ENCODE data around the gene LRRC8C.

Gene LRRC8C

DNA sequence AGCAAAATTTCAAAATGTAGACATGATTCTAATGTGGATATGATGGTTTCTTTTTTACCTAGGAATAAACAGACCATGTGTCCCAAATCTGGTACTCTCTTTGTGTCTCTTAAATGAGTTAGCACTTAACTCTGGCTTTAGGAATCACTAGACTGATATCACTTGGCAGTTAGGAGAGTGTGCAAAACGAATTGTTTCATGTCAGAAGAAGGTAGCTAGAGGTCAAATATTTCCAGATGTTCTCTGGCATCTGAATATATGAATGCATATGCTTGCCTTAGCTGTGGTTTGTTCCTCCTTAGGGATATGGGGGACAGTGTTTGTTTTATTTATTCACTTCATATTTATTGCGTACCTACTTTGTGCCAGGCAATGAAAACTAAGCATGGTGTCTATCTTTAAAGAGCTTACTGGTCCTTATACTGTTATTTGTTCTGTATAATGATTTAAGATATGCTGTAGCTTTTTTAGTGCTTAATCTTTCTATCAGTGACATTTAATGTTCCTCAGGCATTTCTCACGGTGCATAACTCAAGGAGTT is 65.2 kb downstream of the LRRC8C start:
- no peaks in the 10 kb centered on the region for H3K27me3 ChIP-seq (ENCODE audit: insufficient read depth, low read length, poor library complexity, severe bottlenecking)
- H3K79me2 ChIP-seq (ENCODE audit: insufficient read depth, low read length): no peaks in the 10 kb centered on the region
- peak overlapping the region; percentile 50 for H3K4me2 ChIP-seq (ENCODE audit: low read depth, low read length, poor library complexity, severe bottlenecking)
- peak overlapping the region; percentile 8 for H3K9ac ChIP-seq (ENCODE audit: low read depth, low read length, poor library complexity, severe bottlenecking)
- 0 out of 2 replicates have a peak, but pooled peaks cover 3% of the 10 kb centered on the region for H3F3A ChIP-seq (ENCODE audit: low read depth)
- H2AFZ ChIP-seq (ENCODE audit: low read length): no peak overlapping the region
- H3K36me3 ChIP-seq (ENCODE audit: insufficient read depth, low read length): no peaks in the 10 kb centered on the region
- H3K9me3 ChIP-seq (ENCODE audit: insufficient read depth, low read depth, low read length): no peaks in the 10 kb centered on the region
- H3K4me1 ChIP-seq (ENCODE audit: insufficient read depth, low read length, poor library complexity, severe bottlenecking): peaks cover 79% of the 10 kb centered on the region
- H3K9me2 ChIP-seq (replicated peaks; ENCODE audit: low read depth, low read length): no peaks in the 10 kb centered on the region
- H4K20me1 ChIP-seq (ENCODE audit: insufficient read depth, low read length, poor library complexity, severe bottlenecking): no peaks in the 10 kb centered on the region
- H3K4me3 ChIP-seq (ENCODE audit: low read length, poor library complexity, severe bottlenecking): peak overlapping the region; percentile 6
- TF ChIP-seq, protein P1, sequence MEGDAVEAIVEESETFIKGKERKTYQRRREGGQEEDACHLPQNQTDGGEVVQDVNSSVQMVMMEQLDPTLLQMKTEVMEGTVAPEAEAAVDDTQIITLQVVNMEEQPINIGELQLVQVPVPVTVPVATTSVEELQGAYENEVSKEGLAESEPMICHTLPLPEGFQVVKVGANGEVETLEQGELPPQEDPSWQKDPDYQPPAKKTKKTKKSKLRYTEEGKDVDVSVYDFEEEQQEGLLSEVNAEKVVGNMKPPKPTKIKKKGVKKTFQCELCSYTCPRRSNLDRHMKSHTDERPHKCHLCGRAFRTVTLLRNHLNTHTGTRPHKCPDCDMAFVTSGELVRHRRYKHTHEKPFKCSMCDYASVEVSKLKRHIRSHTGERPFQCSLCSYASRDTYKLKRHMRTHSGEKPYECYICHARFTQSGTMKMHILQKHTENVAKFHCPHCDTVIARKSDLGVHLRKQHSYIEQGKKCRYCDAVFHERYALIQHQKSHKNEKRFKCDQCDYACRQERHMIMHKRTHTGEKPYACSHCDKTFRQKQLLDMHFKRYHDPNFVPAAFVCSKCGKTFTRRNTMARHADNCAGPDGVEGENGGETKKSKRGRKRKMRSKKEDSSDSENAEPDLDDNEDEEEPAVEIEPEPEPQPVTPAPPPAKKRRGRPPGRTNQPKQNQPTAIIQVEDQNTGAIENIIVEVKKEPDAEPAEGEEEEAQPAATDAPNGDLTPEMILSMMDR (conservative IDR thresholded peaks at IDR 0.05; ENCODE audit: low read length): no peak
- TF ChIP-seq EZH2phosphoT487 (IDR thresholded peaks at IDR 0.05; ENCODE audit: borderline replicate concordance): no peak

DNA sequence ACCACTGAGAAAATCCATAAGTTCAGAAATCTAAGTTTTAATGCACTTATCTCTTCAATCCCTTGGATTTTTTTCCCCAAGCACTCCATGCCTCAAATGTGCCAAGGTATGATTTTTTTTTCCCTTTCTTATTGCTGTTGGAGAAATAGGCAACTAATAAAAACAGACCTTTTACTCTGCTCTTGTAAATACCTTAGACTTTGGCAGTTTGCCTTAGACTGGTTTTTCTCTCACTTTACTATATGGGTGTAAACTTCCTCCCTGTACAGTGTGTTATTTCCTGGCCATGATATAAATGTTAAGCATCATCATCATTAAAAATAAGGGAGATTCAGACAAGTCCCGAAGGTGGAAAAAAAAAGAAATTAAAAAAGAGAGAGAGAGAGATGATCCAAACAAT is 65.7 kb downstream of the LRRC8C start:
- no peak overlapping the region for H2AFZ ChIP-seq (ENCODE audit: low read length)
- H3K9me3 ChIP-seq (ENCODE audit: insufficient read depth, low read depth, low read length): no peaks in the 10 kb centered on the region
- H4K20me1 ChIP-seq (ENCODE audit: insufficient read depth, low read length, poor library complexity, severe bottlenecking): no peaks in the 10 kb centered on the region
- H3K79me2 ChIP-seq (ENCODE audit: insufficient read depth, low read length): no peaks in the 10 kb centered on the region
- H3K9me2 ChIP-seq (replicated peaks; ENCODE audit: low read depth, low read length): no peaks in the 10 kb centered on the region
- TF ChIP-seq, protein P1 (conservative IDR thresholded peaks at IDR 0.05; ENCODE audit: low read length): no peak
- TF ChIP-seq EZH2phosphoT487 (IDR thresholded peaks at IDR 0.05; ENCODE audit: borderline replicate concordance): no peak
- H3K4me2 ChIP-seq (ENCODE audit: low read depth, low read length, poor library complexity, severe bottlenecking): peak overlapping the region; percentile 50
- peak overlapping the region; percentile 8 for H3K9ac ChIP-seq (ENCODE audit: low read depth, low read length, poor library complexity, severe bottlenecking)
- H3K36me3 ChIP-seq (ENCODE audit: insufficient read depth, low read length): no peaks in the 10 kb centered on the region
- 0 out of 2 replicates have a peak, but pooled peaks cover 3% of the 10 kb centered on the region for H3F3A ChIP-seq (ENCODE audit: low read depth)
- peak overlapping the region; percentile 6 for H3K4me3 ChIP-seq (ENCODE audit: low read length, poor library complexity, severe bottlenecking)
- no peaks in the 10 kb centered on the region for H3K27me3 ChIP-seq (ENCODE audit: insufficient read depth, low read length, poor library complexity, severe bottlenecking)
- peaks cover 79% of the 10 kb centered on the region for H3K4me1 ChIP-seq (ENCODE audit: insufficient read depth, low read length, poor library complexity, severe bottlenecking)

DNA sequence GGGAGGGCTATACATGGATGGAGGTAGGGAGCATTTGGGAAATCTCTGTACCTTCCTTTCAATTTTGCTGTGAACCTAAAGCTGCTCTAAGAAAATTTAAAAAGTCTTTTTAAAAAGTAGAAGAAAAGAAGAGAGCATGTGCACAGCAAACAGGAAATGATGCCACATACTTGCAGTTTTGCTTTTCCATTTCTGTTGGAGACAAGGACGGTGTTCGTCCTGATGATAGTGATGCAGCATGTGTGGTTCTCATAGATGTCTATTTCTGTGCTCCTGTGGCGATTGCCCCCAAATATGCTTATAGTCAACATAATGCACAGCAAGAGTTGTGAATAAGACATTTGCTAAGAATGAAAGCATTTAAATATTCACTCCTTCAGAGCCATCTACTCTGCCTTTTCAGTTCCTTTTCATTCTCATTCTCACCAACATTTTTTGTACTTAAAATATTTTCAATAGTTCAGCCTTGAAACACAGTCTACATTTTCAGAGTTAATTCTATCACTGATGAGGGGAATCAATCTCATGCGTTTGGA is 66.6 kb downstream of the LRRC8C start:
- H3K36me3 ChIP-seq (ENCODE audit: insufficient read depth, low read length): no peaks in the 10 kb centered on the region
- no peak for TF ChIP-seq EZH2phosphoT487 (IDR thresholded peaks at IDR 0.05; ENCODE audit: borderline replicate concordance)
- TF ChIP-seq, protein P1 (conservative IDR thresholded peaks at IDR 0.05; ENCODE audit: low read length): no peak
- no peaks in the 10 kb centered on the region for H3K79me2 ChIP-seq (ENCODE audit: insufficient read depth, low read length)
- H3K9me2 ChIP-seq (replicated peaks; ENCODE audit: low read depth, low read length): no peaks in the 10 kb centered on the region
- no peak overlapping the region for H2AFZ ChIP-seq (ENCODE audit: low read length)
- H4K20me1 ChIP-seq (ENCODE audit: insufficient read depth, low read length, poor library complexity, severe bottlenecking): no peaks in the 10 kb centered on the region
- peak overlapping the region; percentile 50 for H3K4me2 ChIP-seq (ENCODE audit: low read depth, low read length, poor library complexity, severe bottlenecking)
- H3K4me1 ChIP-seq (ENCODE audit: insufficient read depth, low read length, poor library complexity, severe bottlenecking): peaks cover 79% of the 10 kb centered on the region
- peak overlapping the region; percentile 8 for H3K9ac ChIP-seq (ENCODE audit: low read depth, low read length, poor library complexity, severe bottlenecking)
- H3K27me3 ChIP-seq (ENCODE audit: insufficient read depth, low read length, poor library complexity, severe bottlenecking): no peaks in the 10 kb centered on the region
- H3F3A ChIP-seq (ENCODE audit: low read depth): 0 out of 2 replicates have a peak, but pooled peaks cover 4% of the 10 kb centered on the region
- H3K9me3 ChIP-seq (ENCODE audit: insufficient read depth, low read depth, low read length): no peaks in the 10 kb centered on the region
- H3K4me3 ChIP-seq (ENCODE audit: low read length, poor library complexity, severe bottlenecking): peak overlapping the region; percentile 6
